HG03558 (cell line): Measurements from ENCODE around the gene INTS3.
A peak's percentile ranks its signal among the peaks of the same experiment; 100 is the strongest.

Experiments used
- ATAC-seq: cut with Tn5 transposase; IDR thresholded peaks from one replicate; pipeline ENCODE4 v1.9.1; 2021; ENCODE audit warnings: moderate number of reproducible peaks; ENCODE audit not compliant: unreplicated experiment; ENCODE audit errors: extremely low read depth

The INTS3 gene

GRCh38 chr1:153793261-153793972 lies 65.6 kb downstream of the INTS3 start:
- ATAC-seq, result no peak

DNA sequence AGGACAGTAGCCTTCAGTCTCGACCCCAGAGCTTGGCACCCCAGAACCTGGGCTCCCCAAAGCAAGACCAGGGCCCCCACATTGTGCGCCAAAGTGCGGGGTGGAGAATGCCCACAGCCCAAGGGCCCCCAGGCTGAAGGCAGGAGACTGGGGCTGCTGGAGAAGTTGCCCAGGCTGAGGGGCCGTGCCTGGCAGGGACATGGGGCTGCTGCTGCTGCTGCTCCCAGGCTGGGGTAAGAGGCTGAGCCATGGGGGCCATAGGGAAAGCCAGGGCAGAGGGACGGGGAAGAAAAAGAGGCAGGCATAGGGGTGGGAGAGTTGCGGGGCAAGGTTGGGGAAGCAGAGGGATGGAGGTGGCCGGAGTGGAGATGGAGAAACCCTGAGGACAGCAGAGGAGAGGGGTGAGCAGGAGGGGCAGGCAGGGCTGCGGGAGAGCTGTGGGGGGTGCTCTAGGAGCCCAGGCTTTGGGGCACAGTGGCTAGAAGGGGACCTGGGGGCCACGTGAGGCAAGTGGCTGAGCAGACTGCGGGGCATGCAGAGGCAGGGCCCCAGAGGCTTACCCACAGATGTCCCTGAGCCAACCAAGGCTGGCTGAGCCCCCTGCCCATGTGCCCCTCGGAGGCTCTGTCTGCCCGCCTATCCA lies 66.2 kb downstream of the INTS3 start:
- no peak for ATAC-seq

DNA sequence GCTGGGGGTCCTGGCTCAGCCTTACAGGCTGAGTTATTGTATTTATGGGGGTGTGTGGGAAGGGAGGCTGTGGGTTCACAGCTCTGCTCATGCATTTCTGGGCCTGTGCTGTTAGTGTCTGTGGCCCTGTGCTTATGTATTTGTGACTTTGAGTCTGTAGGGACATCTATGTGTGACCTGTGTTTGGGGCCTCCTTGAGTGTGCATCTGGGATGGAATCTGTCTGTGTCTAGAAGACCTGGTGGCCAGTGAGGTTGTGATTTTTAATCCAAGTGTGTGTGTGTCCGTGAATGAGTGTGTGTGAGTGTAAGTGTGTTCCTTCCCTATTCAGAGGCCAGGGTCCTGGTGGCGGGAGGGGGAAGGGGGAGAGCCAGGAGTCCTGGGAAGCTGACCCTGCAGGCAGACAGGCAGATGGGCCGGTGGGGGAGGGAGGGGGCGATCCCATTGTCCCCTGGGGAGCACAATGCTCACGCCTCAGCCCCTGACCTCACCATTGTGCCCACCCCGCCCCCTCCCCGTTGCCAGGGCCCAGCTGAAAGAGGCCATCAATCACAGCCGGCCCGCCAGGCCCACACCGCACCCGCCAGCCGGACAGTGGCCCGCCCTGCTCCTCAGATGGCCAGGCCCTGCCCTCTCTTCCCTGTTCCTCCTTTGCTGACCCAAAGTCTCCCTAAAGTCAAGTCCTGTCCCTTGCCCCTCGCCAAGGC lies 66.9 kb downstream of the INTS3 start:
- ATAC-seq, result no peak

- no peak for ATAC-seq
These were observed 67.5 kb downstream of the INTS3 start for GRCh38 chr1:153795330-153795837.

DNA sequence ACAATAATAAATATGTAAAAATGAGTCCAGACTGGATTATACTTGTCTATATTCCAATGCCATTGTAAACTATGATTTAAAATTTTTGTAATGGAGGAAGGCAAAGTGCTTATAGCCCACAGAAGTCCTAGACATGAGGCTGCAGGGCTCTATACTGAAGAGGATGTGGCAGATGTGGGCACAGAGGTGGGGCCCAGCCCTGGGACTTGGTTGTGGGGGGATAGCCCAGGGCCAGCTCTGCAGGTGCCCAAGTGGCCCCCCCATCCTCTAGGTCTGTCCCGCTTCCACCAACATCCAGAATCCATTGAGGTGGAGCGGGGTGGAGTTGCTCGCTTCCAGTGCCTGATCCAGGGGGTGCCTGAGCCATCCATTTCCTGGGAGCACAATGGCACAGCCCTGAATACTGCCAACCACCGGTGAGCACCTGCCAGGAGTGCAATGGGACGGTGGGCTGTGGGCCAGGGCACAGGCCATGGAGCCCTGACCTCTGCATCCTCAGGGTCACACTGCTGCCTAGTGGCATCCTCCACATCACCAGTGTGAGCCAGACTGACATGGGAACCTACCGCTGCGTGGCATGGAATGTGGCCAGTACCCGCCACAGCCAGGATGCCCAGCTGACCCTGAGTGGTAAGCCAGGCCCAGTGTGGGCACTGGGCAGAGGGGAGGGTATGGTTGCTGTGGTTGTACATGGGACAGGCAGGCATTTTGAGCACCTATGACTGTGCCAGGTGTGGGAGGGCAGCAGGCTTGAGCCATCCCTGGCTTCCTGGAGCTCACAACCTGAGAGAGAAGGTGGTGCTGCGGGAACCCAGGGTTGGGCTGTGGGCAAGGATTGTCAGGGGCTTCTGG lies 68.3 kb downstream of the INTS3 start:
- no peak for ATAC-seq

DNA sequence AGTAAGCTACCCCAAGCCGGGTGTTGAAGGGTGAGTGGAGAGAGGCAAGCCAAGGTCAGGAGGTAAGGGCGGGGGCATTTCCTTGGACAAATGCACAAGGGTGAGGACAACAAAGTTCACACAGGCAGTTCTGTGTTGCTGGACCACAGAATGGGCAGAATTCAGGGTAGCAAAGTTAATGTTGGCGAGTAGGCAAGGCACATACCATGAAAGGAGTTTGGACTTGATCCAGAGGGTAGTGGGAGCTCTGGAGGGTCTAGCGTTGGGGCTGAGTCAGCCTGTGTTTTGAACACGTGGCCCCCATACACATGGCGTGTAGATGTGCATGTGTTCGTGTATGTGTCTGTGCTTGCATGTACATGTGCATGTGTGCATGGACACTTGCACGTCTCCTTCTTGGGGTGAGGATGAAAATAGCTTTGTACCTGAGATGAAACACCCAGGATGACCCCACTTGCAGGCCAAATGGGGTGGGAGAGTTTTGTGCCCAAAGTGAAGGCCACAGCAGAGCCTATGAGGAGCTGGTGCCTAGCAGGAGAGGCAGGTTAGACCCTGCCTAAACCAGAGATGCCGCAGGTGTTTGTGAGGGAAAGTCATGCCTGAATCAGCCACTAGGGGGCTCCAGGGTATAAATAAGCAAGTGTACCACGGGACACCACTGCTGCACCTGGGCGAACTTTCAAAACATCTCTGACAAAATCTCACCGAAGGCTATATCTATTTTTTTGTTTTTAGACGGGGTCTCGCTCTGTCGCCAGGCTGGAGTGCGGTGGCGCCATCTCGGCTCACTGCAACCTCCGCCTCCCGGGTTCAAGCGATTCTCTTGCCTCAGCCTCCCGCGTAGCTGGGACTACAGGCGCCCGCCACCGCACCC lies 69.2 kb downstream of the INTS3 start:
- no peak for ATAC-seq

DNA sequence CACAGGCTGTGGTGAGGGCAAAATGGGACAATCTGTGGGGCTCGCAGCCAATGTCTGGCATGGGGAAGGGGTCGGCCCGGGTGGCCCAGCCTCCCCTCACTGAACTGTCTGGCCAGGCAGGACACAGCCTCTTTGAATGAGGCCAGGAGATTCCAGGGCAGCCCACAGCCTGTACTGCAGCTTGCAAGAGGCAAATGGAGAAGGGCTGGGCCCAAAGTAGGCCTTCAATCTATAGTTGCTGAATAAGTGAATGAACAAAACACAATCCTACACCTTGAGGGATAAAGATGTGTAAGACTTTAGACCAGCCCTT lies 70.6 kb downstream of the INTS3 start:
- no peak for ATAC-seq

DNA sequence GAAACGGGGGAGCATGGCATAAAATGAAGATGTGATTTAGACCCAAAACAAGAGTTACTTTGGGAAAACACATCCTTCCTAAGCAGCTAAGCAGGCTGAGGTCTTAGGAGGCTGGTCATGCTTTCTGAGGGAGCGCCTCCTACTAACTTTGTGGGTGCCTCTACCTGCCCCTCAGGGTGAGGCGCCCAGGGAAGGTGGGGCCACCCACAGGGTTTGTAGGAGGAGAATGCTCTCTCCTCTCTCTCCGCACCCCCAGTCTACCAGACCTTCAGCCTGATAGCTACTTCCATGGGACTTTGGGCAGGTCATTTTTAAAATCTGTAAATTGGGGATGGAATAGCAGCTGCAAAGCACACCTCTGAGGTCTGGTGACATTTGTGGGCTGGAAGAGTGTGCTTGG lies 71.2 kb downstream of the INTS3 start:
- ATAC-seq, result no peak

DNA sequence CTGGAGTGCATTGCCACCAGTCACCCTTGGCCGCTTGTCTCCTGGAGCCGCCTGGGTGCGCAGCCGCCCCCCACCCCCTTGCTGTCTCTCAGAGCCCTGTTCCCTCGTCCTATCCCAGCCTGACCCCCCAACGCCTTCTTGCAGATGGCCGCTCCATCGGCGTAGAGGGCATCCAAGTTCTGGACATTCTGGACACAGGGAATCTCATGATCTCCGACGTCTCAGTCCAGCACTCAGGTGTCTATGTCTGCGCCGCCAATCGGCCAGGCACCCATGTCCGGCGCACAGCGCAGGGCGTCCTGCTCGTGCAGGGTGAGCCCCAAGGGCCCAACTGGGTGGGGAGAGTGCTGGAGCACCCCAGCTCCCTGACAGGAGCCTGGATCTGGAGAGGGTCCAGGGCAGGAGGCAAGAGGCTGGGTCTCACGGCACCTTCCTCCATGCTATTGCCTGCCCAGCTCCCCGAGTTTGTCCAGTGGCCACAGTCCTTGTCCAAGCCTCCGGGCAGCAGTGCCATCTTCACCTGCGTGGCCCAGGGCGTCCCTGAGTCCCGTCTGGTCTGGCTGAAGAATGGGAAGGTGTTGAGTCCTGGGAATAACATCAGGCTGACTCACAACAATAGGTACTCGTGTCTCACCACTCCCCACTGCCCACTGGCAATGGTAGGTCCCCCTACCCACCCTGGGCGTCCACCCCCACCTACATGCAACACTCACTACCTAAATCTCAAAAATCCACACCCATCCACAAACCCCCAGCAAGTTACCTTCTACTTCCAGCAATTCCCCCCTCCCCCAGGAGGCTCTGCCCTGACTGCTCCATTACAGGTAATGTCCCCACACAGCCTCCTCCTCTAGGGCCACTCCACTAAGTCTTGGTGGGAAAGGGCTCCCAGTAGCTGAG lies 72.0 kb downstream of the INTS3 start:
- ATAC-seq, result no peak

DNA sequence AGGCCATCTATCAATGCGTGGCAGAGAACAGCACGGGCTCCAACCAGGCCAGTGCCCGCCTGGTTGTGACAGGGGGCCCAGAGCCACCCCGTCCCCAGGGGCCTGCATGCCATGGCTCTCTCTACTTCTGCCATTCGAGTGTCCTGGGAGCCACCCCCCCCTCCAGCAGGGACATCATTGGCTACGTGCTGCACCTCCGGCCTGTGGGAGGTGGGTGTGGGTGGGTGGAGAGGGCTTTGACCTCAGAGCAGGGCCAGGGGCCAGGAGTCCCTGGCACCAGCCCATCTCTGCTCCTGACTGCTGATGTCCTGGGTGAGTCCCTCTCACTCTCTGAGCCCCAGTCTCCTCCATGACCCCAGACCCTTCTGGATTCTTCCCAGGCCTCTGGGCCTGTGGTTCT lies 72.7 kb downstream of the INTS3 start:
- ATAC-seq, result no peak

DNA sequence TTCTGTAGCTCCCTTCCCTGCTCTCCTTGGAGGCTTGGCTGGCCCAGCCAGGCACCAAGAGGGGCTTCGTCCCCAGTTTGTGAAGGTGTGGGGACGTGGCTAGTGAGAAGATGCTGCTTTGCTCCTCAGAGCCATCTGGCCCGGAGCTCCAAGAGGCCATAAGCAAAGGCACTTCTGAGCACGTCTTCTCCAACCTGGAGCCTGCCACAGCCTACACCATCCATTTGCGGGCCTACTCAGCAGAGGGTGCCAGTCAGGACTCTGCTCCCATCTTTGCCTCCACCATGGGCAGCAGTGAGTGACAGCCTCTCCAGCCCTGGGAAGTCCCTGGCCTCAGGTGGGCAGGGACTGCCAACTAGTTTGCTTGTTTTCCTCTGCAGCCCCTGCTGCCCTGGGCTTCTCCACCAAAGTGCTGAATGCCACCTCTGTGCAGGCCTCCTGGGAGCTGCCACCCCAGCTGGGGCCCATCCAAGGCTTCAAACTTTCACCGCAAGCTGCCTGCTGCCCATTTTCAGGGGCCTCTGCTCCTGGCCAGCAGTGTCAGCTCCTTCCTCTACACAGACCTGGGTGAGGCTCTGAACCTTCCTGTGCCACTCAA lies 73.3 kb downstream of the INTS3 start:
- ATAC-seq, result no peak

DNA sequence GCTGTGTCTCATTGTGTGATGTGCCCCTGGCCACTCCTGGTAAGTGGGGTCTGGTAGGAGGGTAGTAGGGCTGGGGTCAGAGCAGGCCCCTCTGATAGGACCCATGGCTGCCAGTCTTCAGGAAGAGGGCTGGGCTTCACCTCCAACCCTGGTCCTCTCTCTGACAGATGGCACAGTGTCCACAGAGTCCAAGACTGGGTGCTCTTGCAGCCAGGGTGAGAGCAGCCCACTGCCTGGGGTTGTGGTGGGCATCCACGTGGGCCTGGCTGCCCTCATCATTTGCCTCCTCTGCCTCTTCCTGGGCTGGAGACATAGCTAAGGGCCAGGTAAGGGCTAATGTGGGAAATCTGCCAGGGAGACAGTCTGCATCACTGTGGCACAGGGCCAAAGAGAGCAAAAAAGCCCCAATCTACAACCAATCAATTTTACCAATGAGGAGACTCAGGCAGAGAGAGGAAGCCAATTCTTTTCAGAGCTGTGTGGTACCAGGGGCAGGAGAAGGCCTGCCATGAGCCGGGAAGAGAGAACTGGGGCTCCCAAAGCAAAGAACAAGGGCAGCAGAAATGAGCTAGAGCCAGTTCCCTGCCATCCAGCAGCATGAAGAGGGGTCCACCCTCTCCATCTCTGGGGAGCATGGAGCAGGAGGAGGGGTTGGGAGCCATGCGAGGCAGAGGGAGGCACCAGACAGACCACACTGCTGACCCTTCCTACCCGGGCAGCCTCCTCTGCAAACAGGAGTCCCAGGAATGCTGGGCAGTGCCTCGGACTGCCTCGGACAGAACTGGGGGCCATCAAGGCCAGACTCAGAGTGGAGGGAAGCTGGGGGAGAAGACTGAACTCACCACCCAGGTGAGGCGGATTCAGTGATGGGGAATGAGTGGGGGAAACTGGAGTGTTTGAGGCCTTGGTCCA lies 74.2 kb downstream of the INTS3 start:
- ATAC-seq, result no peak

GRCh38 chr1:153803470-153804056 lies 75.7 kb downstream of the INTS3 start:
- no peak for ATAC-seq

GRCh38 chr1:153804112-153804511 lies 76.3 kb downstream of the INTS3 start:
- ATAC-seq, result no peak

DNA sequence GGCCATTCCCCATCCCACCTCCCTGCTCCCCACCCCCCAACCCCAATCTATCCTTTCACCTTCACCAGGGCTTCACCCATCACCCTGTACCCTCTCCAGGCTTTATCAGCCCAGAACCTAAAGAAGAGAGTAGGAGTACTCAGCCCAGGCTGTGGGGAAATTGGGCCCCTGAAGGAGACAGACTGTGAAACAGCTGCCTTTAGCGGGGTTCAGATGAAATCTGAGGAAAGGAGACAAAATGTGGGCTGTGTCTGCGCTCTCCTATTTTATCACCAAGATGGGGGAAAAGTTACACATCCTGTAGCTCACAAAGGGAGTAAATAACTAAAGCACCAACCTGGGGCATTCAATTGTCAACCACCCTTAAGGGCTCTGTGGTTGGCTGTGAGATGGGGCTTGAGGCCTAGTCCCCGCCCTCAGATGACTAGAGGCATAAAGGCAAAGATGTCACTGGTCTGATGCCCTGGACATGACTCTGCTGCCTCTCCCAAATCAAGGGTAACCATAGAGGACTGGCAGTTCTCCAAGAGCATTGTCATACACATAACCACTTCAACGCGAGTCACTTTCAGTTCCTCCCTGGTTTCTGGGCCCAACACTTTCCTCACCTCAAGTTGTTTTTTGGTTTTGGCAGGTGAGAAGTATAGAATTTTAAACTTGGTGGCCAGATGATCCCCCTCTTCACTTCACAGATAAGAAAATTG lies 77.3 kb downstream of the INTS3 start:
- peak; percentile 83 for ATAC-seq
